ENCODE results near the gene SOWAHA.
A peak's percentile ranks its signal among the peaks of the same experiment; 100 is the strongest.

The SOWAHA gene

GRCh38 chr5:132865668-132866341 is 52.7 kb downstream of the SOWAHA start:
- Histone ChIP-seq H3K9ac (peak overlapping the region; percentile 88), H3K4me3 (IDR thresholded peaks at IDR 0.05; ENCODE audit: insufficient read depth, low read depth, low read length) (no peak overlapping the region), H4K20me1 (ENCODE audit: insufficient read depth) (no peaks in the 10 kb centered on the region), H3K27ac (peak overlapping the region; percentile 72), H3K4me1 (ENCODE audit: low read depth, poor library complexity, severe bottlenecking) (peaks cover 18% of the 10 kb centered on the region), H2AFZ (ENCODE audit: low read depth) (peak overlapping the region; percentile 80), H3K4me2 (peak overlapping the region; percentile 71), H3K36me3 (ENCODE audit: insufficient read depth) (no peaks in the 10 kb centered on the region; the same call in 1 of the 2 replicates), H3K79me2 (ENCODE audit: insufficient read depth, low read depth) (peaks cover 20% of the 10 kb centered on the region), H3K27me3 (ENCODE audit: insufficient read depth, low read depth) (no peaks in the 10 kb centered on the region)
- 0 out of 2 replicates have a peak, but pooled peaks have one; percentile 13 for TF ChIP-seq CTCF (conservative IDR thresholded peaks at IDR 0.05; ENCODE audit: low read depth, low read length)

Measured in KMS-11 (cell line).